ENCODE results near the gene FILIP1L.

FILIP1L gene

DNA sequence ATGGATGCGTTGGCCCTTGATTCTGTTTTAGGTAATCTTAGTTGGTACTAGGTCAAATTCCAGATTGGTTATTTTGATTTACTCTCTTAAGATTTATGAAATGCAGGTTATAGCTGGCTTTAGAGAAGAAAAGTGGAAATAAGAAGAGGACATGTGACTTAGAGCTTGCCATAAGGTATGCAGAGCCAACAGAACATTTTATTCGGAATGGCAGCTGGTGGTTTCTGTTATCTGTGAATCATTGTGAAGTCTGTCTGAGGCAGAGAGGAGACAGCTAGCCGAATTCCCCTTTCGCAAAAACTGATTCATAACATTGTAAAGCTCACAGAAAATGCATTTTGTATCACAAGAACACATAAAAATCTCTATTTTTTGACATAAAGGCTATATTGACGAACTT is 82.1 kb downstream of the FILIP1L start:
- Histone ChIP-seq H3K36me3 (ENCODE audit: control insufficient read depth, insufficient read depth, low read length) (no peaks in the 10 kb centered on the region), H3K9me3 (ENCODE audit: control insufficient read depth, low read length) (no peaks in the 10 kb centered on the region), H3K4me1 (ENCODE audit: control insufficient read depth, insufficient read depth, low read length, poor library complexity, severe bottlenecking) (no peaks in the 10 kb centered on the region), H3K27ac (ENCODE audit: insufficient read depth, low read length, poor library complexity, severe bottlenecking) (no peak overlapping the region), H3K27me3 (replicated peaks; ENCODE audit: control insufficient read depth, insufficient read depth, low read length, poor library complexity, severe bottlenecking) (no peaks in the 10 kb centered on the region), H3K4me3 (ENCODE audit: insufficient read depth, low read depth, low read length, poor library complexity, severe bottlenecking) (no peak overlapping the region)
- DNase-seq = no peak

DNA sequence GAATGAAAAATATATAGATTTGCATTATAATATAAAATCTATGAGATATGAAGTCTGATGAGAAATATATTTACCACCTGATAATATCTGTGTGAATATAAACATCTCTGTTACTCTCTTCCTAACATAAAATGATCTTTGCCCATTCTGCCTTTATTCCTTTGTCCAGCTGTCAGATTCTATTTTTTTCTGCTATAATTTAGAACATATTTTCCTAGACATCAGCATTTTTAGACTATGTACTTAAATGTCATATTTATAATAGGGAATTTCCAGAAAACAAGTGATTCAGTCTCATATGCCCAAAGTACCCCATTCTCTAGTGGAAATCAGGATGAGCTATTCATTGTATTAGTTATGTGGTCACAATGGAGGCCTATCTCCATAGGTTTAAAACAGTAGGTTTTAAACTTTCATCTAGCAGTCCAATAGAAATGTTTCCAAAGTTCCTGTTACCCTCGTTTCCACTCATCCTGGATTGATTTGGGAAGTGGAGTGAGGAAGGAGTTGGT is 83.3 kb downstream of the FILIP1L start:
- no peaks in the 10 kb centered on the region for H3K27me3 ChIP-seq (replicated peaks; ENCODE audit: control insufficient read depth, insufficient read depth, low read length, poor library complexity, severe bottlenecking)
- DNase-seq = no peak
- H3K4me1 ChIP-seq (ENCODE audit: control insufficient read depth, insufficient read depth, low read length, poor library complexity, severe bottlenecking) = no peaks in the 10 kb centered on the region
- no peak overlapping the region for H3K27ac ChIP-seq (ENCODE audit: insufficient read depth, low read length, poor library complexity, severe bottlenecking)
- H3K4me3 ChIP-seq (ENCODE audit: insufficient read depth, low read depth, low read length, poor library complexity, severe bottlenecking) = no peak overlapping the region
- no peaks in the 10 kb centered on the region for H3K36me3 ChIP-seq (ENCODE audit: control insufficient read depth, insufficient read depth, low read length)
- H3K9me3 ChIP-seq (ENCODE audit: control insufficient read depth, low read length) = no peaks in the 10 kb centered on the region

DNA sequence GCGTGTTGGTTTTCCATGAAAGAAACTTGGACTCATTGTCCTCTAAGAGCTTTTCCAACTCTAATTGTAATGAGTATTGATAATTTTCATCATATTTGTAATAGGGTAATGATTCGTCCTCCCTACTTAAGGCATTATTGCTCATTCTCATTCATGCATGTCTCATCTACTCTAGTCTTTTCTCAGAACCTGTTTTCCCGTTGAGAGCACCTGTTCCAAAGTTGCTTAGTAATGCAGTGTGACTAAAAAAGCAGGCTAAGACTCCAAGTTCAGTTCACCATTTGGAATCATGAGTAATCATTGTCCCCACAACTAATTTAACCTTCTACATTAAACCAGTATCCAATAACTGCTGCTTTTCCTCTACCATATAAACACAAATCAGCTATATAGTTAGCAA is 84.0 kb downstream of the FILIP1L start:
- H3K36me3 ChIP-seq (ENCODE audit: control insufficient read depth, insufficient read depth, low read length) = no peaks in the 10 kb centered on the region
- no peak overlapping the region for H3K4me3 ChIP-seq (ENCODE audit: insufficient read depth, low read depth, low read length, poor library complexity, severe bottlenecking)
- DNase-seq = no peak
- H3K9me3 ChIP-seq (ENCODE audit: control insufficient read depth, low read length) = no peaks in the 10 kb centered on the region
- no peaks in the 10 kb centered on the region for H3K27me3 ChIP-seq (replicated peaks; ENCODE audit: control insufficient read depth, insufficient read depth, low read length, poor library complexity, severe bottlenecking)
- no peak overlapping the region for H3K27ac ChIP-seq (ENCODE audit: insufficient read depth, low read length, poor library complexity, severe bottlenecking)
- H3K4me1 ChIP-seq (ENCODE audit: control insufficient read depth, insufficient read depth, low read length, poor library complexity, severe bottlenecking) = no peaks in the 10 kb centered on the region

DNA sequence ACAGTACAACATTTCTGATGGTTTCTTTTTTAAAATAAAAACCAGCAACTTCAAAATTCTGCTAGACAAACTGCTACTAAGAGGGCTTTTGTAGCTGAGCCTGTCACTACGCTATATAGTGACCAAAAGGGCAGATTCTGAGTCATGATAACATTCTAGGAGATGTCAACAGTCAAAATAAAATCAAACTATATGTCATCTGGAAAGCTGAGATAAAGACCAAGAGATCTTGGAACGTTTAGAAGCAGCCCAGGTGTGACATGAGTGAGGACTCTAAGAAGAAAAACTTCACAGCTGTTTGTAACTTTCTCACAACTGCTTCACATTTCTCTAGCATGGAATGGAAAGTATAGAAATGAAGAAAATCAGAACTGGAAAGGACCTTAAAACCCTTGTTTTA is 84.6 kb downstream of the FILIP1L start:
- no peak for DNase-seq
- no peaks in the 10 kb centered on the region for H3K36me3 ChIP-seq (ENCODE audit: control insufficient read depth, insufficient read depth, low read length)
- no peaks in the 10 kb centered on the region for H3K27me3 ChIP-seq (replicated peaks; ENCODE audit: control insufficient read depth, insufficient read depth, low read length, poor library complexity, severe bottlenecking)
- no peak overlapping the region for H3K27ac ChIP-seq (ENCODE audit: insufficient read depth, low read length, poor library complexity, severe bottlenecking)
- no peak overlapping the region for H3K4me3 ChIP-seq (ENCODE audit: insufficient read depth, low read depth, low read length, poor library complexity, severe bottlenecking)
- no peaks in the 10 kb centered on the region for H3K4me1 ChIP-seq (ENCODE audit: control insufficient read depth, insufficient read depth, low read length, poor library complexity, severe bottlenecking)
- no peaks in the 10 kb centered on the region for H3K9me3 ChIP-seq (ENCODE audit: control insufficient read depth, low read length)

DNA sequence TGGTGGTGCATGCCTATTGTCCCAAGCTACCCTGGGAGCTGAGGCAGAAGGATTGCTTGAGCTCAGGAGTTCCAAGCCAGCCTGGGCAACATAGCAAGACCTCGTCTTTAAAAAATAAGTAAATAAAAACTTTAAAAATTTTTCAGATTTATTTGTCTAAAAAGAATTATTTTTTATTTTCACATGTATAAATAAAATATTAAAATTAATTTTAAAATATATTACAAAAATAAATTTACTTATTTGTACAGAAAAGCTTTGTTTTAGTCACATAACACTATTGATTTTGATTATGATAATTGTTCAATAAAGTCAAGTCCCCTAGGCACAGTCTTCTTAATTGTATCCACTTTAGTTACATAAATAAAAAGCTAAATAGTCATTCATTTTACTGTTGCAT is 85.2 kb downstream of the FILIP1L start:
- DNase-seq = no peak
- Histone ChIP-seq H3K9me3 (ENCODE audit: control insufficient read depth, low read length) (no peaks in the 10 kb centered on the region), H3K36me3 (ENCODE audit: control insufficient read depth, insufficient read depth, low read length) (no peaks in the 10 kb centered on the region), H3K27me3 (replicated peaks; ENCODE audit: control insufficient read depth, insufficient read depth, low read length, poor library complexity, severe bottlenecking) (no peaks in the 10 kb centered on the region), H3K27ac (ENCODE audit: insufficient read depth, low read length, poor library complexity, severe bottlenecking) (no peak overlapping the region), H3K4me3 (ENCODE audit: insufficient read depth, low read depth, low read length, poor library complexity, severe bottlenecking) (no peak overlapping the region), H3K4me1 (ENCODE audit: control insufficient read depth, insufficient read depth, low read length, poor library complexity, severe bottlenecking) (no peaks in the 10 kb centered on the region)

DNA sequence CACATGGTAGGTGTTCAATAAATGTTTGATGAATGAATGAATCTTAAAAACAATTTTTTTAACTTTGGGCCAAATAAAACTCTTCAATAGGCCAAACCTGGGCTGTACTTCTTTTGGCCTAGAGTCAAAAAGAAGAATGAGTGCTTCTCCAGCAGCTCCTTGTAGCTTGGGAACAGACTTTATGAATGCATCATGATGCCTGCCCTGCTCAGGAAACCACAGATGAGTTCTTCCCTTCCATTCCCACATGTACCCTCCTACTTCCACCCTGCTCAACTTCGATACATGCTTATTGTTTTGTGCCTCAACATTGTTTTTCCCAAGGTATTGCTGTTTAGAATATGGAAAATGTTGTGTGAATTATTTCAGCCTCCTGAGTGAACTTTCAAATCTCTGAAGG is 87.0 kb downstream of the FILIP1L start:
- H3K27me3 ChIP-seq (replicated peaks; ENCODE audit: control insufficient read depth, insufficient read depth, low read length, poor library complexity, severe bottlenecking) = no peaks in the 10 kb centered on the region
- H3K9me3 ChIP-seq (ENCODE audit: control insufficient read depth, low read length) = no peaks in the 10 kb centered on the region
- H3K27ac ChIP-seq (ENCODE audit: insufficient read depth, low read length, poor library complexity, severe bottlenecking) = no peak overlapping the region
- H3K4me3 ChIP-seq (ENCODE audit: insufficient read depth, low read depth, low read length, poor library complexity, severe bottlenecking) = no peak overlapping the region
- no peak for DNase-seq
- H3K36me3 ChIP-seq (ENCODE audit: control insufficient read depth, insufficient read depth, low read length) = no peaks in the 10 kb centered on the region
- no peaks in the 10 kb centered on the region for H3K4me1 ChIP-seq (ENCODE audit: control insufficient read depth, insufficient read depth, low read length, poor library complexity, severe bottlenecking)

DNA sequence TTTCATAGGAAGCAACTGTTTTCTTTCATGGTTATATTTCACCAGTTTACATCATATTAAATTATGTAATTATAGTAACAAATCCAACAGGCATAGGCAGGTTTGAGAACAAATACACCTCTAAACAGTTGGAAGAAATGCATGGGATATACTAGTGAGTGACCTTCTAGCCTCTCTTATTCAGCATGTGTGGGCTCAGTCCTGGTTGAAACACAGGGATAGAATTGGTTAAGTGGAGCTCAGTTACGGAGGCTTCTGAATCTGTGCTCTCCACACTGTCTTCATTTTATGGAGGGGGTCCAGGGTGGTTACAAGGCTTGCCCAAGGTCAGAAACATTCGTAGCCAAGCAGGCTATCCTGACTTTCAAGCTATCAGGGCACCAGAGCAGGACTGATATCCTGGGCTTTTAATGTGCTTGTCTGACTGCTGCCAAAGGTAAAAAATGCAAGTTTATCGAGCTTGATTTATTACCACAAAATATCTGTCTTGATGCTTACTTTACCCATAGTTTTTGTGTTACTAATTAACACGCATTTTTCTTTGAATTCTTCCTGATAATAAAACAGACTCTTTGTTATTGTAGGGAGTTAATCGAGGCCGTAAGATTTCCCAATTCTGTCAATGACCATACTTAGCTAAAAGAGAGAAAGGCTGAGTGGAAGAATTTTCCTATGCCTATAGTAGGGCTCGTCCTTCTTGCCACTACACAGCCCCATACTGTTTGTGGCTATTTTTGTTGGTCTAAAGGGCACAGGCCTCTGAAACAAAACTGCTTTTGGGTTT is 89.6 kb downstream of the FILIP1L start:
- H3K4me3 ChIP-seq (ENCODE audit: insufficient read depth, low read depth, low read length, poor library complexity, severe bottlenecking) = no peak overlapping the region
- H3K4me1 ChIP-seq (ENCODE audit: control insufficient read depth, insufficient read depth, low read length, poor library complexity, severe bottlenecking) = no peaks in the 10 kb centered on the region
- no peaks in the 10 kb centered on the region for H3K27me3 ChIP-seq (replicated peaks; ENCODE audit: control insufficient read depth, insufficient read depth, low read length, poor library complexity, severe bottlenecking)
- H3K9me3 ChIP-seq (ENCODE audit: control insufficient read depth, low read length) = no peaks in the 10 kb centered on the region
- H3K27ac ChIP-seq (ENCODE audit: insufficient read depth, low read length, poor library complexity, severe bottlenecking) = no peak overlapping the region
- DNase-seq = no peak
- H3K36me3 ChIP-seq (ENCODE audit: control insufficient read depth, insufficient read depth, low read length) = no peaks in the 10 kb centered on the region

DNA sequence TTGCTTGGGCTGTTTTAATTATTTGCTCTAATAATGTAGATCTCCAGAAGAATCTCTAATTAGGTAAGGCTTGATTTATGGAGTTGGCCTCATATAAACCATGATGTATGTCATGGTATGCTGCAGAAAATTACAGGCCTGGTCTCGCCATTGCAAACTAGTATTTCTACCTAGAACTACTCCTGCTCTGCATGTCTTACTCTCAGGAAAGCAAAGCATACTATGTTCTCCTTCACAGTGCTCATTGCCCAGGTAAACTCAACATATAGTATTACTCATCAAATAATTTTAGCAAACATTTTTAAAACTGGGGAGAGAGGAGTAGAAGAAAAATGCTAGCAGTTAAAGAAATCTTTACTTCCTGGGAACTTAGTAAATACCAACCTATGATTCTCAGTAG is 90.7 kb downstream of the FILIP1L start:
- DNase-seq = no peak
- no peak overlapping the region for H3K27ac ChIP-seq (ENCODE audit: insufficient read depth, low read length, poor library complexity, severe bottlenecking)

DNA sequence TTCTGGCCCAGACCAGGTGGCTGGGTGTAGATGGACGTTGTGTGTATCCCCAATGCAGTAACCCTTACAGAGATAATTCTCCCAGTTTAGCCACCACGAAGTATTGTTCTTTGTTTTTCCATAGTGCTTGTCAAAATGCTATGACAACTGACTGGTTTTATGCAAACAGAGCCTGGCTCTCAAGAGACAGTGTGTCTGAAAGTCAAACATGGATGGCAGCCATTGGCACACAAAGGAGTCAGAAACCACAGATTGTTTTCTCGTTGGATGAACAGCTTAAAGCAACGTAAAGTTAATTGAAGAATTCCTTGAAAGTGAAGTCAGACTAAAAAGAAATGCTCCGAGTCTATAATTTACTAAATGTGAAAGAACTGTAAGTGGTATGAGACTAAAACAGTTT is 91.2 kb downstream of the FILIP1L start:
- Histone ChIP-seq H3K36me3 (ENCODE audit: control insufficient read depth, insufficient read depth, low read length) (no peaks in the 10 kb centered on the region), H3K4me3 (ENCODE audit: insufficient read depth, low read depth, low read length, poor library complexity, severe bottlenecking) (no peak overlapping the region), H3K9me3 (ENCODE audit: control insufficient read depth, low read length) (no peaks in the 10 kb centered on the region), H3K4me1 (ENCODE audit: control insufficient read depth, insufficient read depth, low read length, poor library complexity, severe bottlenecking) (no peaks in the 10 kb centered on the region), H3K27me3 (replicated peaks; ENCODE audit: control insufficient read depth, insufficient read depth, low read length, poor library complexity, severe bottlenecking) (no peaks in the 10 kb centered on the region), H3K27ac (ENCODE audit: insufficient read depth, low read length, poor library complexity, severe bottlenecking) (no peak overlapping the region)
- no peak for DNase-seq

More for the DNA sequence above, 90.7 kb downstream of the FILIP1L start:
- Histone ChIP-seq H3K9me3 (ENCODE audit: control insufficient read depth, low read length) (no peaks in the 10 kb centered on the region), H3K4me3 (ENCODE audit: insufficient read depth, low read depth, low read length, poor library complexity, severe bottlenecking) (no peak overlapping the region), H3K36me3 (ENCODE audit: control insufficient read depth, insufficient read depth, low read length) (no peaks in the 10 kb centered on the region), H3K4me1 (ENCODE audit: control insufficient read depth, insufficient read depth, low read length, poor library complexity, severe bottlenecking) (no peaks in the 10 kb centered on the region), H3K27me3 (replicated peaks; ENCODE audit: control insufficient read depth, insufficient read depth, low read length, poor library complexity, severe bottlenecking) (no peaks in the 10 kb centered on the region)

DNA sequence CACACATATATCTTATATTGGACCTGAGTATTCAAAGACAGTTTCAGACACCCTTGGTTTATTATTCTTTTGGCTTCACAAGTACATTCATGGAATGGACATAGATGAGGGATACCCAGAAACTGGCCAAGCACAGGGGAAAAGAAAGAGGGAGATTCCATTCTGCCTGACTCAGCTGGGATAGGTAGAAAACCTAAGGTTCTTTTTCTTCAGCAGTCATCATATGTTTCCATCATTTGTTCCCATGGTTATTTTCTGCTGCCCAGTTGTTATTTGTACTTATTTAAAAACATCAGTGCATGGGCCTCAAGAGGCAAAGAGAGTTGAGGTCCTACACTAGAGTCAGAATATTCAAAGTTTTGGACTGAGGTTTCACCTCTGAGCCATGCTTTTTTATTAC is 91.8 kb downstream of the FILIP1L start:
- Histone ChIP-seq H3K27me3 (replicated peaks; ENCODE audit: control insufficient read depth, insufficient read depth, low read length, poor library complexity, severe bottlenecking) (no peaks in the 10 kb centered on the region), H3K4me3 (ENCODE audit: insufficient read depth, low read depth, low read length, poor library complexity, severe bottlenecking) (no peak overlapping the region), H3K27ac (ENCODE audit: insufficient read depth, low read length, poor library complexity, severe bottlenecking) (no peak overlapping the region), H3K36me3 (ENCODE audit: control insufficient read depth, insufficient read depth, low read length) (no peaks in the 10 kb centered on the region), H3K9me3 (ENCODE audit: control insufficient read depth, low read length) (no peaks in the 10 kb centered on the region), H3K4me1 (ENCODE audit: control insufficient read depth, insufficient read depth, low read length, poor library complexity, severe bottlenecking) (no peaks in the 10 kb centered on the region)
- DNase-seq = no peak
